Transverse colon (tissue), 4 donors: ENCODE measurements around the gene SSBP4. TPM values are rescaled to one million over a fixed set of nuclear protein-coding genes. Genes with fewer than 3 reads are reported as not detected.
A peak's percentile ranks its signal among the peaks of the same experiment; 100 is the strongest.

Experiments
- DNase-seq: peaks from one replicate; pipeline ENCODE4 v3.0.0-alpha.2; 2019
- H3K27ac ChIP-seq, 4 donors: fragments of 200-600 bp; sonication (generic); 2 replicates each; pipeline ENCODE4 v1.5.1; 2016 to 2018; ENCODE audit warnings: inconsistent platforms in 4 of 4
- H3K27me3 ChIP-seq: fragments of 200-600 bp; sonication (generic); 2 replicates; pipeline ENCODE4 v1.5.1; 2017; ENCODE audit warnings: inconsistent platforms
- H3K36me3 ChIP-seq, 4 donors: fragments of 200-600 bp; sonication (generic); 2 replicates each; pipeline ENCODE4 v1.5.1; 2017 to 2019; ENCODE audit warnings: inconsistent platforms in 4 of 4
- H3K4me1 ChIP-seq, 4 donors: fragments of 200-600 bp; sonication (generic); 2 replicates each; pipeline ENCODE4 v1.5.1; 2017 to 2020; ENCODE audit warnings: inconsistent platforms in 4 of 4
- H3K4me3 ChIP-seq, 4 donors: fragments of 200-600 bp; sonication (generic); 1 replicate in 1 of 4; 2 replicates in 3 of 4; pipeline versions ENCODE4 v1.5.1 to v1.6.1; 2017 to 2019; ENCODE audit warnings: inconsistent platforms in 4 of 4
- H3K9me3 ChIP-seq, 2 donors: fragments of 200-600 bp; sonication (generic); 2 replicates each; pipeline ENCODE4 v1.5.1; 2017 to 2019; ENCODE audit warnings: inconsistent platforms in 2 of 2
- CTCF ChIP-seq, 5 experiments: fragments of 200-600 bp in 3 of 5; fragments of 450-650 bp in 2 of 5; sonication (generic) in 3 of 5; IDR thresholded peaks; 1 replicate in 2 of 5; 2 replicates in 3 of 5; pipeline ENCODE4 v1.5.1; 2016 to 2017; ENCODE audit warnings: antibody characterized with exemption in 5 of 5, inconsistent platforms in 3 of 5, mild to moderate bottlenecking in 2 of 5, moderate library complexity in 1 of 5
- EP300 ChIP-seq: sonication (generic); formaldehyde crosslinking; IDR thresholded peaks from one replicate; pipeline ENCODE4 v1.6.1; 2017; ENCODE audit warnings: antibody characterized with exemption, low read depth
- POLR2A ChIP-seq: fragments of 450-650 bp; IDR thresholded peaks from one replicate; pipeline ENCODE4 v1.6.1; 2016; ENCODE audit warnings: antibody characterized with exemption, mild to moderate bottlenecking, moderate library complexity
- POLR2AphosphoS5 ChIP-seq, 3 donors: sonication (generic); formaldehyde crosslinking; IDR thresholded peaks; one replicate each; pipeline ENCODE4 v1.6.1; 2016; ENCODE audit warnings: antibody characterized with exemption in 3 of 3
- WGBS, 2 donors: methylation state at CpG; one replicate each; pipeline ENCODE4 v1.1.5; 2018; ENCODE audit warnings: low coverage in 1 of 2; 5-methylcytosine and 5-hydroxymethylcytosine counted together
- in situ Hi-C, 4 donors: fragments of 200-750 bp; cut with MboI; loops; one replicate each; pipeline versions ENCODE4 v1.15.0 to v1.15.1; 2017; ENCODE audit warnings: low sequenced_read_pairs in 3 of 4, low pct_ligation_motif_present in 1 of 4, low pct_unique_long_range_greater_than_20kb in 1 of 4
- intact Hi-C: fragments of 100-400 bp; cut with DNase I; formaldehyde crosslinking; loops from one replicate; pipeline ENCODE4 v1.15.1; 2023; ENCODE audit warnings: low total_unique reads
- total RNA-seq, 4 donors: library from RNA; depleted of rRNA; stranded (reverse); fragments of >200 nt; gene quantifications; one replicate each; pipeline ENCODE4 v1.1.0, GENCODE V29; 2016

The SSBP4 gene
- total RNA-seq, 4 donors from 2014 or later: 9.4 to 40.4 (median 32.2) TPM

GRCh38 chr19:18388960-18389725 is 30.1 kb upstream of the SSBP4 start:
- Histone ChIP-seq H3K27ac (peak overlapping the region in 3 of 4 donors; percentile 51 to 83 (median 60)), H3K36me3 (no peaks in the 10 kb centered on the region), H3K4me1 (peaks cover 9 to 35% (median 18%) of the 10 kb centered on the region in 4 donors), H3K4me3 (peak overlapping the region in 2 of 4 donors; percentile 33 to 47), H3K27me3 (no peaks in the 10 kb centered on the region), H3K9me3 (no peaks in the 10 kb centered on the region)
- intact Hi-C loops: no loop called here
- in situ Hi-C loops: no loop called here
- WGBS, 2 donors: 85 to 86% methylated on average over 4 to 13 of the region's 13 CpGs
- TF ChIP-seq POLR2AphosphoS5 (IDR thresholded peaks at IDR 0.05): no peak
- TF ChIP-seq EP300: no peak
- TF ChIP-seq POLR2A: no peak
- no peak for TF ChIP-seq CTCF (IDR thresholded peaks at IDR 0.05)
- no peak for DNase-seq

- Histone ChIP-seq H3K27ac (no peak overlapping the region), H3K4me1 (peaks cover 9 to 35% (median 17%) of the 10 kb centered on the region in 4 donors), H3K4me3 (no peak overlapping the region), H3K36me3 (no peaks in the 10 kb centered on the region), H3K9me3 (no peaks in the 10 kb centered on the region), H3K27me3 (no peaks in the 10 kb centered on the region)
- in situ Hi-C loops: loop anchor here in 1 of 4 donors (10.0 kb wide), 1 partner anchor 45 kb away; the partner anchor contains the start of gene PGPEP1
- no peak for DNase-seq
- no peak for TF ChIP-seq CTCF (IDR thresholded peaks at IDR 0.05)
- TF ChIP-seq POLR2AphosphoS5 (IDR thresholded peaks at IDR 0.05): peak in 1 of 3 donors; percentile 1
- intact Hi-C loops: no loop called here
Measured at GRCh38 chr19:18389726-18390064, 29.5 kb upstream of the SSBP4 start.

- H3K4me1 ChIP-seq: peaks cover 9 to 32% (median 14%) of the 10 kb centered on the region in 4 donors
- H3K27ac ChIP-seq: no peak overlapping the region
- H3K9me3 ChIP-seq: no peaks in the 10 kb centered on the region
- no peaks in the 10 kb centered on the region for H3K27me3 ChIP-seq
- 89 to 90% methylated on average over 2 to 6 of the region's 6 CpGs for WGBS, 2 donors
- DNase-seq: no peak
- no peak overlapping the region for H3K4me3 ChIP-seq
- in situ Hi-C loops (loop anchor here in 1 of 4 donors (10.0 kb wide), 1 partner anchor 45 kb away; the partner anchor contains the start of gene PGPEP1), intact Hi-C loops (no loop called here)
- no peaks in the 10 kb centered on the region for H3K36me3 ChIP-seq
- TF ChIP-seq EP300 (no peak), CTCF (IDR thresholded peaks at IDR 0.05) (no peak), POLR2AphosphoS5 (IDR thresholded peaks at IDR 0.05) (peak in 1 of 3 donors; percentile 5)
Measured at GRCh38 chr19:18390065-18390907, 28.9 kb upstream of the SSBP4 start.

GRCh38 chr19:18391509-18392075 is 27.6 kb upstream of the SSBP4 start:
- no peak for DNase-seq
- Histone ChIP-seq H3K27me3 (no peaks in the 10 kb centered on the region), H3K4me1 (peaks cover 5 to 20% (median 11%) of the 10 kb centered on the region in 4 donors), H3K9me3 (no peaks in the 10 kb centered on the region), H3K36me3 (no peaks in the 10 kb centered on the region), H3K27ac (no peak overlapping the region), H3K4me3 (no peak overlapping the region)
- intact Hi-C loops: no loop called here
- 78 to 100% methylated on average over 1 to 9 of the region's 9 CpGs for WGBS, 2 donors
- TF ChIP-seq EP300 (no peak), POLR2AphosphoS5 (IDR thresholded peaks at IDR 0.05) (no peak), CTCF (IDR thresholded peaks at IDR 0.05) (no peak), POLR2A (no peak)
- in situ Hi-C loops: loop anchor here in 1 of 4 donors (10.0 kb wide), 1 partner anchor 47 kb away; the partner anchor contains the start of gene PGPEP1
